Suppressor macrophage treated with lipopolysaccharide for 1 hour (primary cell): ENCODE data around the gene GBF1.

Experiments
- DNase-seq, 3 donors: peaks; one replicate each; pipeline ENCODE4 v3.0.0-alpha.2; 2020 to 2022

Gene GBF1

GRCh38 chr10:102426803-102427287, 181.5 kb downstream of the GBF1 start:
- no peak for DNase-seq

- DNase-seq = no peak
Measured at GRCh38 chr10:102429468-102429867, 184.1 kb downstream of the GBF1 start.

GRCh38 chr10:102431452-102432124, 186.3 kb downstream of the GBF1 start:
- peak in 1 of 3 donors; percentile 30 for DNase-seq
